Measurements from ENCODE around the gene BPTF.
"Not testable (repeated sequence)": the region's sequence is repeated elsewhere in the genome, so short reads cannot be mapped to it uniquely, and the experiment has no call there.

BPTF gene

GRCh38 chr17:67891481-67892119 is 66.3 kb downstream of the BPTF start:
- DNase-seq = peak; percentile 60

GRCh38 chr17:67902511-67903231 is 77.4 kb downstream of the BPTF start:
- DNase-seq = peak; percentile 3

- not testable (repeated sequence) for DNase-seq
Observed at GRCh38 chr17:67905298-67905697, 80.0 kb downstream of the BPTF start.

- not testable (repeated sequence) for DNase-seq
Observed at GRCh38 chr17:67910117-67910803, 85.0 kb downstream of the BPTF start.

- DNase-seq = no peak
Observed at GRCh38 chr17:67911059-67911782, 85.9 kb downstream of the BPTF start.

- no peak for DNase-seq
Observed at GRCh38 chr17:67912088-67912487, 86.8 kb downstream of the BPTF start.

GRCh38 chr17:67912656-67913055 is 87.4 kb downstream of the BPTF start:
- DNase-seq = no peak

GRCh38 chr17:67920212-67920611 is 94.9 kb downstream of the BPTF start:
- DNase-seq = no peak

- DNase-seq = no peak
Observed at GRCh38 chr17:67922503-67922902, 97.2 kb downstream of the BPTF start.

- not testable (repeated sequence) for DNase-seq
Observed at GRCh38 chr17:67928842-67929241, 103.5 kb downstream of the BPTF start.

GRCh38 chr17:67931227-67931626 is 105.9 kb downstream of the BPTF start:
- no peak for DNase-seq

- DNase-seq = no peak
Observed at GRCh38 chr17:67942810-67943209, 117.5 kb downstream of the BPTF start.

- DNase-seq = no peak
Observed at GRCh38 chr17:67944035-67944434, 118.7 kb downstream of the BPTF start.

GRCh38 chr17:67946513-67946912 is 121.2 kb downstream of the BPTF start:
- no peak for DNase-seq

- DNase-seq = no peak
Observed at GRCh38 chr17:67947325-67947813, 122.1 kb downstream of the BPTF start.

GRCh38 chr17:67950945-67951344 is 125.6 kb downstream of the BPTF start:
- no peak for DNase-seq

GRCh38 chr17:67959510-67959909 is 134.2 kb downstream of the BPTF start:
- no peak for DNase-seq

- not testable (repeated sequence) for DNase-seq
Observed at GRCh38 chr17:67960276-67960675, 135.0 kb downstream of the BPTF start.

GRCh38 chr17:67962156-67962555 is 136.9 kb downstream of the BPTF start:
- DNase-seq = not testable (repeated sequence)

GRCh38 chr17:67963145-67963572 is 137.9 kb downstream of the BPTF start:
- DNase-seq = peak; percentile 63

GRCh38 chr17:67970783-67971182 is 145.5 kb downstream of the BPTF start:
- no peak for DNase-seq

- DNase-seq = no peak
Observed at GRCh38 chr17:67974185-67974584, 148.9 kb downstream of the BPTF start.

- no peak for DNase-seq
Observed at GRCh38 chr17:67974598-67975066, 149.3 kb downstream of the BPTF start.
